ENCODE data around the gene NPAS3.

The NPAS3 gene

GRCh38 chr14:33777681-33778080, 839.0 kb downstream of the NPAS3 start:
- no peak for TF ChIP-seq EZH2phosphoT487 (IDR thresholded peaks at IDR 0.05; ENCODE audit: borderline replicate concordance)
- H3K27me3 ChIP-seq (ENCODE audit: insufficient read depth, low read length, poor library complexity, severe bottlenecking) = no peaks in the 10 kb centered on the region
- no peaks in the 10 kb centered on the region for H3F3A ChIP-seq (ENCODE audit: low read depth)
- no peak overlapping the region for H2AFZ ChIP-seq (ENCODE audit: low read length)
- H3K4me2 ChIP-seq (ENCODE audit: low read depth, low read length, poor library complexity, severe bottlenecking) = no peak overlapping the region
- H3K4me3 ChIP-seq (ENCODE audit: low read length, poor library complexity, severe bottlenecking) = no peak overlapping the region
- H3K9me3 ChIP-seq (ENCODE audit: insufficient read depth, low read depth, low read length) = no peaks in the 10 kb centered on the region
- H4K20me1 ChIP-seq (ENCODE audit: insufficient read depth, low read length, poor library complexity, severe bottlenecking) = no peaks in the 10 kb centered on the region
- H3K36me3 ChIP-seq (ENCODE audit: insufficient read depth, low read length) = no peaks in the 10 kb centered on the region
- H3K9me2 ChIP-seq (replicated peaks; ENCODE audit: low read depth, low read length) = no peaks in the 10 kb centered on the region
- H3K9ac ChIP-seq (ENCODE audit: low read depth, low read length, poor library complexity, severe bottlenecking) = no peak overlapping the region
- H3K4me1 ChIP-seq (ENCODE audit: insufficient read depth, low read length, poor library complexity, severe bottlenecking) = no peaks in the 10 kb centered on the region
- no peaks in the 10 kb centered on the region for H3K79me2 ChIP-seq (ENCODE audit: insufficient read depth, low read length)

- no peak overlapping the region for H2AFZ ChIP-seq (ENCODE audit: low read length)
- H3K9me3 ChIP-seq (ENCODE audit: insufficient read depth, low read depth, low read length) = no peaks in the 10 kb centered on the region
- H3K4me3 ChIP-seq (ENCODE audit: low read length, poor library complexity, severe bottlenecking) = no peak overlapping the region
- no peak overlapping the region for H3K4me2 ChIP-seq (ENCODE audit: low read depth, low read length, poor library complexity, severe bottlenecking)
- TF ChIP-seq EZH2phosphoT487 (IDR thresholded peaks at IDR 0.05; ENCODE audit: borderline replicate concordance) (no peak), CTCF (conservative IDR thresholded peaks at IDR 0.05; ENCODE audit: low read length) (no peak)
- no peaks in the 10 kb centered on the region for H3K79me2 ChIP-seq (ENCODE audit: insufficient read depth, low read length)
- no peak overlapping the region for H3K9ac ChIP-seq (ENCODE audit: low read depth, low read length, poor library complexity, severe bottlenecking)
- no peaks in the 10 kb centered on the region for H4K20me1 ChIP-seq (ENCODE audit: insufficient read depth, low read length, poor library complexity, severe bottlenecking)
- no peaks in the 10 kb centered on the region for H3K27me3 ChIP-seq (ENCODE audit: insufficient read depth, low read length, poor library complexity, severe bottlenecking)
- no peaks in the 10 kb centered on the region for H3K4me1 ChIP-seq (ENCODE audit: insufficient read depth, low read length, poor library complexity, severe bottlenecking)
- H3K36me3 ChIP-seq (ENCODE audit: insufficient read depth, low read length) = no peaks in the 10 kb centered on the region
- H3K9me2 ChIP-seq (replicated peaks; ENCODE audit: low read depth, low read length) = no peaks in the 10 kb centered on the region
- no peaks in the 10 kb centered on the region for H3F3A ChIP-seq (ENCODE audit: low read depth)
Measured at GRCh38 chr14:33780035-33780434, 841.4 kb downstream of the NPAS3 start.

GRCh38 chr14:33781236-33781635, 842.6 kb downstream of the NPAS3 start:
- H3K9me2 ChIP-seq (replicated peaks; ENCODE audit: low read depth, low read length) = no peaks in the 10 kb centered on the region
- no peak overlapping the region for H2AFZ ChIP-seq (ENCODE audit: low read length)
- H3K4me2 ChIP-seq (ENCODE audit: low read depth, low read length, poor library complexity, severe bottlenecking) = no peak overlapping the region
- H3K79me2 ChIP-seq (ENCODE audit: insufficient read depth, low read length) = no peaks in the 10 kb centered on the region
- no peaks in the 10 kb centered on the region for H3K4me1 ChIP-seq (ENCODE audit: insufficient read depth, low read length, poor library complexity, severe bottlenecking)
- no peaks in the 10 kb centered on the region for H3K27me3 ChIP-seq (ENCODE audit: insufficient read depth, low read length, poor library complexity, severe bottlenecking)
- H4K20me1 ChIP-seq (ENCODE audit: insufficient read depth, low read length, poor library complexity, severe bottlenecking) = no peaks in the 10 kb centered on the region
- no peak overlapping the region for H3K4me3 ChIP-seq (ENCODE audit: low read length, poor library complexity, severe bottlenecking)
- no peaks in the 10 kb centered on the region for H3F3A ChIP-seq (ENCODE audit: low read depth)
- H3K36me3 ChIP-seq (ENCODE audit: insufficient read depth, low read length) = no peaks in the 10 kb centered on the region
- no peaks in the 10 kb centered on the region for H3K9me3 ChIP-seq (ENCODE audit: insufficient read depth, low read depth, low read length)
- TF ChIP-seq CTCF (conservative IDR thresholded peaks at IDR 0.05; ENCODE audit: low read length) = no peak
- TF ChIP-seq EZH2phosphoT487 (IDR thresholded peaks at IDR 0.05; ENCODE audit: borderline replicate concordance) = no peak
- H3K9ac ChIP-seq (ENCODE audit: low read depth, low read length, poor library complexity, severe bottlenecking) = no peak overlapping the region

GRCh38 chr14:33782923-33783322, 844.2 kb downstream of the NPAS3 start:
- Histone ChIP-seq H4K20me1 (ENCODE audit: insufficient read depth, low read length, poor library complexity, severe bottlenecking) (no peaks in the 10 kb centered on the region), H3K36me3 (ENCODE audit: insufficient read depth, low read length) (no peaks in the 10 kb centered on the region), H3K4me3 (ENCODE audit: low read length, poor library complexity, severe bottlenecking) (no peak overlapping the region), H3K27me3 (ENCODE audit: insufficient read depth, low read length, poor library complexity, severe bottlenecking) (no peaks in the 10 kb centered on the region), H3K79me2 (ENCODE audit: insufficient read depth, low read length) (no peaks in the 10 kb centered on the region), H3F3A (ENCODE audit: low read depth) (no peaks in the 10 kb centered on the region), H2AFZ (ENCODE audit: low read length) (no peak overlapping the region), H3K9me2 (replicated peaks; ENCODE audit: low read depth, low read length) (no peaks in the 10 kb centered on the region), H3K9me3 (ENCODE audit: insufficient read depth, low read depth, low read length) (no peaks in the 10 kb centered on the region), H3K4me2 (ENCODE audit: low read depth, low read length, poor library complexity, severe bottlenecking) (no peak overlapping the region), H3K4me1 (ENCODE audit: insufficient read depth, low read length, poor library complexity, severe bottlenecking) (no peaks in the 10 kb centered on the region), H3K9ac (ENCODE audit: low read depth, low read length, poor library complexity, severe bottlenecking) (no peak overlapping the region)
- TF ChIP-seq CTCF (conservative IDR thresholded peaks at IDR 0.05; ENCODE audit: low read length) (no peak), EZH2phosphoT487 (IDR thresholded peaks at IDR 0.05; ENCODE audit: borderline replicate concordance) (no peak)

Measured in Loucy (cell line).